SK-N-SH (cell line): Measurements from ENCODE around the gene PCK1. TPM values are rescaled to one million over a fixed set of nuclear protein-coding genes. Genes with fewer than 3 reads are reported as not detected.

Source experiments
- CTCF ChIA-PET: fragments of 300-600, 350-600 bp; formaldehyde crosslinking; extraction: SDS; loops from one replicate; lab custom pipeline; 2021; lab: Yijun Ruan, JAX
- POLR2A ChIA-PET: fragments of 350-600 bp; sonication (Branson Sonifier 250); formaldehyde crosslinking; extraction: SDS; loops from one replicate; lab custom pipeline; 2020; ENCODE audit warnings: antibody characterized with exemption, inconsistent platforms; lab: Yijun Ruan, JAX
- DNase-seq: peaks from one replicate; pipeline ENCODE4 v3.0.0; 2012
- H2AFZ ChIP-seq: fragments of 200-600 bp; sonication (generic); 2 replicates; pipeline ENCODE4 v1.8.1; 2016; ENCODE audit warnings: antibody characterized with exemption, mild to moderate bottlenecking, low read depth
- H3F3A ChIP-seq: fragments of 200-600 bp; sonication (generic); replicated peaks from 2 replicates; pipeline ENCODE3; 2016; ENCODE audit warnings: antibody characterized with exemption, mild to moderate bottlenecking; ENCODE audit not compliant: insufficient read depth
- H3K27ac ChIP-seq, 2 experiments: fragments of 200-500 bp in 1 of 2; fragments of 200-600 bp in 1 of 2; sonication (Bioruptor generic) in 1 of 2; sonication (generic), shearing (Covaris generic) in 1 of 2; 2 replicates each; pipeline versions ENCODE4 v1.5.1 to v1.6.1; 2014 to 2016; ENCODE audit warnings: low read depth in 2 of 2, inconsistent platforms in 1 of 2, low read length in 1 of 2, mild to moderate bottlenecking in 1 of 2, mixed read lengths in 1 of 2
- H3K27me3 ChIP-seq: fragments of 200-600 bp; sonication (generic), shearing (Covaris generic); 2 replicates; pipeline ENCODE4 v1.6.1; 2016; ENCODE audit warnings: mixed run types; ENCODE audit not compliant: insufficient read depth
- H3K36me3 ChIP-seq, 2 experiments: fragments of 200-500 bp in 1 of 2; fragments of 200-600 bp in 1 of 2; sonication (Bioruptor generic) in 1 of 2; sonication (generic) in 1 of 2; replicated peaks in 1 of 2; 2 replicates each; pipeline versions ENCODE3 to v1.5.1; 2014 to 2016; ENCODE audit warnings: low read length in 1 of 2, mild to moderate bottlenecking in 1 of 2; ENCODE audit not compliant: insufficient read depth in 2 of 2, control insufficient read depth in 1 of 2
- H3K4me1 ChIP-seq, 2 experiments: fragments of 200-500 bp in 1 of 2; fragments of 200-600 bp in 1 of 2; sonication (Bioruptor generic) in 1 of 2; sonication (generic), shearing (Covaris generic) in 1 of 2; 2 replicates each; pipeline versions ENCODE4 v1.5.1 to v1.6.1; 2014 to 2016; ENCODE audit warnings: low read depth in 1 of 2, low read length in 1 of 2, mixed run types in 1 of 2; ENCODE audit not compliant: insufficient read depth in 2 of 2, control insufficient read depth in 1 of 2
- H3K4me2 ChIP-seq: fragments of 200-600 bp; sonication (generic), shearing (Covaris generic); 2 replicates; pipeline ENCODE4 v1.6.1; 2017; ENCODE audit warnings: mixed run types
- H3K4me3 ChIP-seq, 2 experiments: fragments of 200-500 bp in 1 of 2; fragments of 200-600 bp in 1 of 2; sonication (Bioruptor generic) in 1 of 2; sonication (generic), shearing (Covaris generic) in 1 of 2; 2 replicates each; pipeline versions ENCODE4 v1.5.1 to v1.8.1; 2014 to 2016; ENCODE audit warnings: low read depth in 2 of 2, inconsistent platforms in 1 of 2, low read length in 1 of 2, mild to moderate bottlenecking in 1 of 2, mixed read lengths in 1 of 2, moderate library complexity in 1 of 2
- H3K79me2 ChIP-seq: fragments of 200-600 bp; sonication (generic); 2 replicates; pipeline ENCODE4 v1.8.1; 2017; ENCODE audit warnings: mild to moderate bottlenecking; ENCODE audit not compliant: insufficient read depth
- H3K9ac ChIP-seq: fragments of 200-600 bp; sonication (generic); 2 replicates; pipeline ENCODE4 v1.6.1; 2017; ENCODE audit warnings: mixed run types
- H3K9me2 ChIP-seq: fragments of 200-600 bp; sonication (generic); 2 replicates; pipeline ENCODE4 v1.6.1; 2017; ENCODE audit warnings: mixed run types
- H3K9me3 ChIP-seq: fragments of 200-600 bp; sonication (generic); 2 replicates; pipeline ENCODE4 v1.6.1; 2017; ENCODE audit warnings: mixed run types, mild to moderate bottlenecking, moderate library complexity
- H4K20me1 ChIP-seq: fragments of 200-600 bp; sonication (generic); 2 replicates; pipeline ENCODE4 v1.6.1; 2017; ENCODE audit warnings: mild to moderate bottlenecking, mixed run types; ENCODE audit not compliant: insufficient read depth
- ELF1 ChIP-seq: IDR thresholded peaks from 2 replicates; pipeline ENCODE4 v1.4.0; 2012
- EZH2phosphoT487 ChIP-seq: fragments of 200-600 bp; sonication (generic); IDR thresholded peaks from 2 replicates; pipeline ENCODE4 v1.6.1; 2017; ENCODE audit warnings: low read depth, mixed run types, mild to moderate bottlenecking, antibody characterized with exemption, moderate library complexity, borderline replicate concordance
- FOXJ3 ChIP-seq: sonication (generic); formaldehyde crosslinking; IDR thresholded peaks from 2 replicates; pipeline ENCODE4 v1.5.1; 2020; ENCODE audit warnings: mild to moderate bottlenecking, missing genetic modification reagents
- GABPA ChIP-seq: IDR thresholded peaks from 2 replicates; pipeline ENCODE4 v1.4.0; 2012; ENCODE audit warnings: low read depth, mild to moderate bottlenecking
- JUND ChIP-seq: IDR thresholded peaks from 2 replicates; pipeline ENCODE4 v1.4.0; 2012
- MEF2A ChIP-seq: IDR thresholded peaks from 2 replicates; pipeline ENCODE4 v1.4.0; 2012; ENCODE audit warnings: low read depth, borderline replicate concordance
- MXI1 ChIP-seq: IDR thresholded peaks from 2 replicates; pipeline ENCODE4 v1.6.1; 2012; ENCODE audit warnings: mild to moderate bottlenecking, low read depth, low read length, improper control_type of control experiment
- RCOR1 ChIP-seq: fragments of 150-350 bp; IDR thresholded peaks from 2 replicates; pipeline ENCODE4 v1.6.1; 2017; ENCODE audit warnings: antibody characterized with exemption, low read length
- SMC3 ChIP-seq: IDR thresholded peaks from 2 replicates; pipeline ENCODE4 v1.6.1; 2012; ENCODE audit warnings: low read depth, low read length, improper control_type of control experiment
- TAF1 ChIP-seq: IDR thresholded peaks from 2 replicates; pipeline ENCODE4 v1.6.1; 2012; ENCODE audit warnings: low read depth, mild to moderate bottlenecking, low read length, moderate library complexity, borderline replicate concordance
- TCF12 ChIP-seq: IDR thresholded peaks from 2 replicates; pipeline ENCODE4 v1.4.0; 2012
- YY1 ChIP-seq: IDR thresholded peaks from 2 replicates; pipeline ENCODE4 v1.4.0; 2012; ENCODE audit warnings: low read depth, mild to moderate bottlenecking
- WGBS: methylation state at CpG from one replicate; pipeline ENCODE4 v1.1.6; 2017; ENCODE audit warnings: low lambda C conversion rate; 5-methylcytosine and 5-hydroxymethylcytosine counted together
- polyA plus RNA-seq, 3 experiments: library from polyadenylated mRNA; depleted of rRNA; stranded (reverse); fragments of >200 nt; gene quantifications; 2 replicates each; pipeline ENCODE4 v1.2.3, GENCODE V29; 2012
- TF ChIP-seq, protein P1 (sequence below): IDR thresholded peaks from 2 replicates; pipeline ENCODE4; 2012
- TF ChIP-seq, protein P2 (sequence below): fragments of 150-350 bp; IDR thresholded peaks from 2 replicates; pipeline ENCODE4 v1.6.1; 2016; ENCODE audit warnings: mild to moderate bottlenecking, low read depth, low read length
- TF ChIP-seq, protein P3 (sequence below): IDR thresholded peaks from 2 replicates; pipeline ENCODE4 v1.4.0; 2012; ENCODE audit warnings: low read depth, borderline replicate concordance

PCK1 gene
- polyA plus RNA-seq, 1 of the 3 experiments (the other 2 are of a cell fraction), result not detected

DNA sequence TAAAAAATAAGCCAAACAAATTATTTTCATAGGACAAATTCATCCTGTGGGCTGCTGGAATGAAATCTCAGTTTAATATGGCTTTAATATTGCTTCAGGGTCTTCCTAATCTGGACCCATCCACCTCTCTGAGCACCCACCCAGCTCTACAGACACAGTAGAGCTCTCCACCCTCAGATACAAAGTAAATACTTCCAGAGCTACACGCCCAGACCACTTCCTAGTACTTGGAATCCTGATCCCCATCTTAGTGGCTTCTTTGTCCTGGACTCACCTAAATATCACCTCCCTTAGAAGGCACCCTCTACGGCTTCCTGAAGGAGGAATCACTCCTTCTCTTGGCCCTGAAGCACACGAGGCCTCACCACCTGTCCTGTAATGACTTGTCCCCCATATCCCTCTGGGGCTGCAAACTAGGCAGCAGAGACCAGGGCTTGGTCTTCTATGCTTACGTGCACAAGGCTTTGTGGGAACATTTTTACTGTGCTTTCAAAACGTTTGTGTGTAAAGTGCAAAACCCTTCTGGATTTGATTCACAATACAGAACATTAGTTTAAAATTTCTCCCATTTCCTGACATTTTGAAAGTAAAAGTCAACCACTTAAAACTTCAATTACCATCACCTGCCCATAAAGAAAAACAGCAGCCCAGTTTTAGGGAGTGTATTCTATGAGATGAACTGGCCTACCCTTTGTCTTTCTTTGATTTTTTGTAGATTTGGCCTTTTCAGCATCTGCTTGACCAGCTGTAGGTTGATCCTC, 38.4 kb upstream of the PCK1 start:
- Histone ChIP-seq H2AFZ (no peak overlapping the region), H3K9me2 (no peaks in the 10 kb centered on the region), H3K4me2 (no peak overlapping the region), H3K4me3 (no peak overlapping the region), H3K9me3 (no peaks in the 10 kb centered on the region), H3K9ac (no peak overlapping the region), H3K36me3 (no peaks in the 10 kb centered on the region), H3F3A (no peaks in the 10 kb centered on the region), H3K79me2 (no peaks in the 10 kb centered on the region), H3K4me1 (peaks cover 0 to 2% of the 10 kb centered on the region in 2 experiments; a peak in 1 of 4 replicates), H3K27ac (no peak overlapping the region), H3K27me3 (no peaks in the 10 kb centered on the region), H4K20me1 (no peaks in the 10 kb centered on the region)
- TF ChIP-seq ELF1 (no peak), JUND (no peak), MEF2A (no peak), TCF12 (no peak), RCOR1 (no peak)
- 47% methylated on average over 5 of the region's 5 CpGs for WGBS
- DNase-seq, result no peak
- POLR2A ChIA-PET, result no interaction called here
- CTCF ChIA-PET, result interaction anchor here (0.7 to 20.9 kb wide), 11 partner anchors 9 to 688 kb away, joined by 3 to 403 read pairs (median 4); no protein-coding TSS in a partner anchor

DNA sequence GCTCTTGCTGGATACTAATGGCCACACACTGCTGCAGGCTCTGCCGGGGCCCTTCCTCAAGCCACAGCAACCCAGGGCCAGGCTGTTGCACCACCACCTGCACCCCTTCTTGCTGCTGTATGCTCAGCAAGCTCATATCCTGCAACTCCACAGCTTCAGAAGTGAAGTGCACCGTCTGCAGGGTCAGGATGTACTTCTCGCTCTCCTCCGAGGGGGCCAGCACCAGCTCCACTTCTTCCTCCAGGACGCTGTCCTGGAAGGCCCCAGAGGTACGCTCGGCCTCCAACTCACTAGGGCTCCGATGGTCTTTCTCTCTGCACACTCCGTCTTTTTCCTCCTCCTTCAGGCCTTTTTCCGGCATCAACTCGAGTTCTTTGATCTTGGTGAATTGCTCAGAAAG, 37.1 kb upstream of the PCK1 start:
- no peaks in the 10 kb centered on the region for H3K36me3 ChIP-seq
- no peak overlapping the region for H3K9ac ChIP-seq
- no peak overlapping the region for H3K27ac ChIP-seq
- peaks cover 0 to 2% of the 10 kb centered on the region in 2 experiments; a peak in 1 of 4 replicates for H3K4me1 ChIP-seq
- no peak for DNase-seq
- CTCF ChIA-PET, result interaction anchor here (1.0 to 20.9 kb wide), 6 partner anchors 9 to 177 kb away, joined by 3 to 403 read pairs (median 4); no protein-coding TSS in a partner anchor
- H2AFZ ChIP-seq, result no peak overlapping the region
- H3K27me3 ChIP-seq, result no peaks in the 10 kb centered on the region
- no peak for TF ChIP-seq YY1
- TF ChIP-seq TAF1, result no peak
- TF ChIP-seq, protein P1, sequence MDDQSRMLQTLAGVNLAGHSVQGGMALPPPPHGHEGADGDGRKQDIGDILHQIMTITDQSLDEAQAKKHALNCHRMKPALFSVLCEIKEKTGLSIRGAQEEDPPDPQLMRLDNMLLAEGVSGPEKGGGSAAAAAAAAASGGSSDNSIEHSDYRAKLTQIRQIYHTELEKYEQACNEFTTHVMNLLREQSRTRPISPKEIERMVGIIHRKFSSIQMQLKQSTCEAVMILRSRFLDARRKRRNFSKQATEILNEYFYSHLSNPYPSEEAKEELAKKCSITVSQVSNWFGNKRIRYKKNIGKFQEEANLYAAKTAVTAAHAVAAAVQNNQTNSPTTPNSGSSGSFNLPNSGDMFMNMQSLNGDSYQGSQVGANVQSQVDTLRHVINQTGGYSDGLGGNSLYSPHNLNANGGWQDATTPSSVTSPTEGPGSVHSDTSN, result no peak
- no peak for TF ChIP-seq FOXJ3
- WGBS, result 84% methylated on average over 8 of the region's 11 CpGs
- no peaks in the 10 kb centered on the region for H3K79me2 ChIP-seq
- H3K9me2 ChIP-seq, result no peaks in the 10 kb centered on the region
- no peak overlapping the region for H3K4me3 ChIP-seq
- H3K4me2 ChIP-seq, result no peak overlapping the region
- H3F3A ChIP-seq, result no peaks in the 10 kb centered on the region
- POLR2A ChIA-PET, result no interaction called here
- no peaks in the 10 kb centered on the region for H3K9me3 ChIP-seq
- H4K20me1 ChIP-seq, result no peaks in the 10 kb centered on the region

DNA sequence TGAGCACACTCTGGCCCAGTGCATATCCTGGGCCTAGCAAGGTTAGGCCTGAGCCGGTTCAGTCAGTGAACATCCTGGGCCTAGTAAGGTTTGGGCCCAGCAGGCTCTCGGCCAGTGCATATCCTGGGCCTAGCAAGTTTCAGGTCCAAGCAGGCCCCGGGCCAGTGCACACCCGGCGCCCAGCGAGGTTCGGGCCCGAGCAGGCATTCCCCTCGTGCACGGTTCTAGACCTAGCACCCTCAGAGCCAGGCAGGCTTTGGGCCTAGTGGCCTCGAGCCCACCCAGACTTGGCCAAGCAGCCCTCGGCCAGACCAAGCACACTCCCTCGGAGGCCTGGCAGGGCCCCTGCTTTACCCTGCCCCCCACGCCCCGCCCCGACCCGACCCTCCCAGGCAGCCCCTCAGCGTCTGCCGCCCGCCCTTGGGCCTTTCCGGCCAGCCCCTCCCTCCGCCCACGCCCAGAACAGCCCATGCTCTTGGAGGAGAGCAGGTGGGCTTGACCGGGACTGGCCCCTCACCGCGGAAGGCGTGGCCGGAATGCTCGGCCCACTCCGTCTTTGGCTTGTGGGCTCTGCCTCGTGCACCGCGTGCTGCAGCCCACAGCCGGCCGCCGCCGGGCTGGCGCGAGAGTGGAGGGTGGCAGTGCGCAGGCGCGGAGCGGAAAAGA, 36.3 kb upstream of the PCK1 start, which contains the start of gene CTCFL:
CTCFL (minus strand) TSS at position 630 of the 666 bp plus-strand sequence. CDS start 935 bp downstream, outside the sequence.
- Histone ChIP-seq H3K27me3 (no peaks in the 10 kb centered on the region), H4K20me1 (no peaks in the 10 kb centered on the region), H3K4me2 (no peak within 1 kb of the TSS), H3K4me3 (no peak within 1 kb of the TSS), H3F3A (no peaks in the 10 kb centered on the region), H3K4me1 (peaks cover 0 to 2% of the 10 kb centered on the region in 2 experiments; a peak in 1 of 4 replicates), H3K9me2 (no peaks in the 10 kb centered on the region), H3K9me3 (no peaks in the 10 kb centered on the region), H2AFZ (no peak within 1 kb of the TSS), H3K27ac (no peak within 1 kb of the TSS), H3K36me3 (no peaks in the 10 kb centered on the region), H3K9ac (no peak within 1 kb of the TSS), H3K79me2 (no peaks in the 10 kb centered on the region)
- CTCF ChIA-PET, result no interaction called here
- WGBS, result 95% methylated on average over 16 of the region's 43 CpGs
- no peak for DNase-seq
- POLR2A ChIA-PET, result no interaction called here
- no peak for TF ChIP-seq MEF2A
- no peak for TF ChIP-seq ELF1
- TF ChIP-seq SMC3, result no peak
- TF ChIP-seq EZH2phosphoT487, result no peak
- TF ChIP-seq MXI1, result no peak
- TF ChIP-seq, protein P2, sequence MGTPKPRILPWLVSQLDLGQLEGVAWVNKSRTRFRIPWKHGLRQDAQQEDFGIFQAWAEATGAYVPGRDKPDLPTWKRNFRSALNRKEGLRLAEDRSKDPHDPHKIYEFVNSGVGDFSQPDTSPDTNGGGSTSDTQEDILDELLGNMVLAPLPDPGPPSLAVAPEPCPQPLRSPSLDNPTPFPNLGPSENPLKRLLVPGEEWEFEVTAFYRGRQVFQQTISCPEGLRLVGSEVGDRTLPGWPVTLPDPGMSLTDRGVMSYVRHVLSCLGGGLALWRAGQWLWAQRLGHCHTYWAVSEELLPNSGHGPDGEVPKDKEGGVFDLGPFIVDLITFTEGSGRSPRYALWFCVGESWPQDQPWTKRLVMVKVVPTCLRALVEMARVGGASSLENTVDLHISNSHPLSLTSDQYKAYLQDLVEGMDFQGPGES, result no peak
- TF ChIP-seq FOXJ3, result no peak
- TF ChIP-seq, protein P3, sequence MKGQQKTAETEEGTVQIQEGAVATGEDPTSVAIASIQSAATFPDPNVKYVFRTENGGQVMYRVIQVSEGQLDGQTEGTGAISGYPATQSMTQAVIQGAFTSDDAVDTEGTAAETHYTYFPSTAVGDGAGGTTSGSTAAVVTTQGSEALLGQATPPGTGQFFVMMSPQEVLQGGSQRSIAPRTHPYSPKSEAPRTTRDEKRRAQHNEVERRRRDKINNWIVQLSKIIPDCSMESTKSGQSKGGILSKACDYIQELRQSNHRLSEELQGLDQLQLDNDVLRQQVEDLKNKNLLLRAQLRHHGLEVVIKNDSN, result no peak
- no peak for TF ChIP-seq GABPA
